Measurements from ENCODE around the gene PMM1.

DNA sequence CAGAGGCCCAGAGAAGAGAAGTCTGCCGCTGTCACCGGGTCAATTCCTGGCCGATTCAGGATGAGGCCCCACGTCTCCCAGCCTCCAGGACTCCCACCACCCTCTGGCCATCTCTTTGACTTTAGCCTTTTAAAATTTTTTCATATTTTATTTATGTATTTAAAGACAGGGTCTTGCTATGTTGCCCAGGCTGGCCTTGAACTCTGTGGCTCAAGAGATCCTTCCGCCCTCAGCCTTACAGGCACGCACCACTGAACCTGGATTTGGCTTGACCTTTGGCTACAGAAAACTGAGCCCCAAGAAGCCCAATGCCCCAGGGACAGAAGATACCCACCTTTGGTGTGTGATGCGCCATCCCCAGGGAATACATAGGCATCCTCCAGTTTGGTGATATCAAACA lies 49.3 kb downstream of the PMM1 start:
- TF ChIP-seq, protein P1, sequence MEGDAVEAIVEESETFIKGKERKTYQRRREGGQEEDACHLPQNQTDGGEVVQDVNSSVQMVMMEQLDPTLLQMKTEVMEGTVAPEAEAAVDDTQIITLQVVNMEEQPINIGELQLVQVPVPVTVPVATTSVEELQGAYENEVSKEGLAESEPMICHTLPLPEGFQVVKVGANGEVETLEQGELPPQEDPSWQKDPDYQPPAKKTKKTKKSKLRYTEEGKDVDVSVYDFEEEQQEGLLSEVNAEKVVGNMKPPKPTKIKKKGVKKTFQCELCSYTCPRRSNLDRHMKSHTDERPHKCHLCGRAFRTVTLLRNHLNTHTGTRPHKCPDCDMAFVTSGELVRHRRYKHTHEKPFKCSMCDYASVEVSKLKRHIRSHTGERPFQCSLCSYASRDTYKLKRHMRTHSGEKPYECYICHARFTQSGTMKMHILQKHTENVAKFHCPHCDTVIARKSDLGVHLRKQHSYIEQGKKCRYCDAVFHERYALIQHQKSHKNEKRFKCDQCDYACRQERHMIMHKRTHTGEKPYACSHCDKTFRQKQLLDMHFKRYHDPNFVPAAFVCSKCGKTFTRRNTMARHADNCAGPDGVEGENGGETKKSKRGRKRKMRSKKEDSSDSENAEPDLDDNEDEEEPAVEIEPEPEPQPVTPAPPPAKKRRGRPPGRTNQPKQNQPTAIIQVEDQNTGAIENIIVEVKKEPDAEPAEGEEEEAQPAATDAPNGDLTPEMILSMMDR (IDR thresholded peaks at IDR 0.05; ENCODE audit: low read length): no peak
- TF ChIP-seq EZH2phosphoT487 (IDR thresholded peaks at IDR 0.05; ENCODE audit: low read length) (no peak), EZH2 (optimal IDR thresholded peaks at IDR 0.05; ENCODE audit: low read depth, low read length) (no peak)

Data from MM.1S (cell line).